NCI-H1694 treated with DMSO at 0.1 percent for 48 hours (cell line): Measurements from ENCODE around the gene RRP12.

Experiments used
- DNase-seq: peaks from one replicate; lab custom pipeline; 2025; lab: John Stamatoyannopoulos, UW

Gene RRP12

GRCh38 chr10:97334370-97335175 lies 66.6 kb downstream of the RRP12 start, which contains the start of gene FRAT2:
TSS of gene FRAT2 (minus strand) at chr10:97334729. CDS start at chr10:97334572, 157 bp downstream.
- peak; percentile 65 for DNase-seq

GRCh38 chr10:97333601-97334369 lies 67.4 kb downstream of the RRP12 start:
- DNase-seq, result no peak

GRCh38 chr10:97333351-97333600 lies 67.9 kb downstream of the RRP12 start:
- no peak for DNase-seq

- no peak for DNase-seq
Observed at GRCh38 chr10:97332591-97333350, 68.4 kb downstream of the RRP12 start.

- DNase-seq, result no peak
Observed at GRCh38 chr10:97331153-97331703, 69.9 kb downstream of the RRP12 start.

- DNase-seq, result no peak
Observed at GRCh38 chr10:97329766-97330165, 71.4 kb downstream of the RRP12 start.

GRCh38 chr10:97328646-97329453 lies 72.3 kb downstream of the RRP12 start:
- no peak for DNase-seq

- no peak for DNase-seq
Observed at GRCh38 chr10:97327348-97328294, 73.5 kb downstream of the RRP12 start.

GRCh38 chr10:97325754-97326153 lies 75.4 kb downstream of the RRP12 start:
- no peak for DNase-seq

GRCh38 chr10:97323501-97323900 lies 77.6 kb downstream of the RRP12 start:
- no peak for DNase-seq

GRCh38 chr10:97321804-97322190 lies 79.3 kb downstream of the RRP12 start:
- DNase-seq, result no peak

- DNase-seq, result no peak
Observed at GRCh38 chr10:97321032-97321803, 79.9 kb downstream of the RRP12 start.

- no peak for DNase-seq
Observed at GRCh38 chr10:97320480-97321031, 80.6 kb downstream of the RRP12 start.

GRCh38 chr10:97319671-97320479 lies 81.3 kb downstream of the RRP12 start:
- DNase-seq, result no peak

- DNase-seq, result peak; percentile 60
Observed at GRCh38 chr10:97318772-97319651, 82.1 kb downstream of the RRP12 start, which contains the start of gene FRAT1. TSS of gene FRAT1 (plus strand) at chr10:97319271. CDS start at chr10:97319454, 183 bp downstream.

- no peak for DNase-seq
Observed at GRCh38 chr10:97314671-97315070, 86.5 kb downstream of the RRP12 start.

GRCh38 chr10:97312897-97313296 lies 88.2 kb downstream of the RRP12 start:
- no peak for DNase-seq
